ENCODE measurements around the gene PACSIN2.
A peak's percentile ranks its signal among the peaks of the same experiment; 100 is the strongest.

Gene PACSIN2

GRCh38 chr22:42881298-42881697, 133.7 kb downstream of the PACSIN2 start:
- DNase-seq (ENCODE audit: low spot score): no peak

- DNase-seq (ENCODE audit: low spot score): no peak
Measured at GRCh38 chr22:42880815-42881214, 134.1 kb downstream of the PACSIN2 start.

- DNase-seq (ENCODE audit: low spot score): no peak
Measured at GRCh38 chr22:42879371-42880021, 135.5 kb downstream of the PACSIN2 start.

GRCh38 chr22:42878561-42879305, 136.2 kb downstream of the PACSIN2 start:
- no peak for DNase-seq (ENCODE audit: low spot score)

- DNase-seq (ENCODE audit: low spot score): no peak
Measured at GRCh38 chr22:42877597-42878340, 137.2 kb downstream of the PACSIN2 start.

- no peak for DNase-seq (ENCODE audit: low spot score)
Measured at GRCh38 chr22:42877158-42877557, 137.8 kb downstream of the PACSIN2 start.

- no peak for DNase-seq (ENCODE audit: low spot score)
Measured at GRCh38 chr22:42876041-42876440, 138.9 kb downstream of the PACSIN2 start.

- DNase-seq (ENCODE audit: low spot score): no peak
Measured at GRCh38 chr22:42874010-42874409, 140.9 kb downstream of the PACSIN2 start.

- DNase-seq (ENCODE audit: low spot score): no peak
Measured at GRCh38 chr22:42873356-42873755, 141.6 kb downstream of the PACSIN2 start.

- DNase-seq (ENCODE audit: low spot score): no peak
Measured at GRCh38 chr22:42872821-42873220, 142.1 kb downstream of the PACSIN2 start.

GRCh38 chr22:42871146-42872050, 143.6 kb downstream of the PACSIN2 start:
- DNase-seq (ENCODE audit: low spot score): no peak

GRCh38 chr22:42869888-42870480, 145.0 kb downstream of the PACSIN2 start:
- DNase-seq (ENCODE audit: low spot score): no peak

GRCh38 chr22:42869463-42869862, 145.5 kb downstream of the PACSIN2 start:
- DNase-seq (ENCODE audit: low spot score): no peak

- DNase-seq (ENCODE audit: low spot score): no peak
Measured at GRCh38 chr22:42868751-42869251, 146.1 kb downstream of the PACSIN2 start.

GRCh38 chr22:42866100-42866499, 148.8 kb downstream of the PACSIN2 start:
- DNase-seq (ENCODE audit: low spot score): no peak

GRCh38 chr22:42865536-42865935, 149.4 kb downstream of the PACSIN2 start:
- no peak for DNase-seq (ENCODE audit: low spot score)

GRCh38 chr22:42863349-42863961, 151.5 kb downstream of the PACSIN2 start:
- peak; percentile 94 for DNase-seq (ENCODE audit: low spot score)

- peak; percentile 76 for DNase-seq (ENCODE audit: low spot score)
Measured at GRCh38 chr22:42862045-42862734, 152.8 kb downstream of the PACSIN2 start.

- DNase-seq (ENCODE audit: low spot score): no peak
Measured at GRCh38 chr22:42860968-42861367, 154.0 kb downstream of the PACSIN2 start.

GRCh38 chr22:42857845-42858481, 157.0 kb downstream of the PACSIN2 start:
- no peak for DNase-seq (ENCODE audit: low spot score)

All from kidney tubule cell (primary cell).